HG02840 (cell line): ENCODE data around the gene NUDT7.

ENCODE experiments used
- ATAC-seq: cut with Tn5 transposase; IDR thresholded peaks from one replicate; pipeline ENCODE4 v1.9.1; 2021; ENCODE audit warnings: mild to moderate bottlenecking, moderate library complexity, moderate number of reproducible peaks; ENCODE audit not compliant: unreplicated experiment, low FRiP score

Gene NUDT7

DNA sequence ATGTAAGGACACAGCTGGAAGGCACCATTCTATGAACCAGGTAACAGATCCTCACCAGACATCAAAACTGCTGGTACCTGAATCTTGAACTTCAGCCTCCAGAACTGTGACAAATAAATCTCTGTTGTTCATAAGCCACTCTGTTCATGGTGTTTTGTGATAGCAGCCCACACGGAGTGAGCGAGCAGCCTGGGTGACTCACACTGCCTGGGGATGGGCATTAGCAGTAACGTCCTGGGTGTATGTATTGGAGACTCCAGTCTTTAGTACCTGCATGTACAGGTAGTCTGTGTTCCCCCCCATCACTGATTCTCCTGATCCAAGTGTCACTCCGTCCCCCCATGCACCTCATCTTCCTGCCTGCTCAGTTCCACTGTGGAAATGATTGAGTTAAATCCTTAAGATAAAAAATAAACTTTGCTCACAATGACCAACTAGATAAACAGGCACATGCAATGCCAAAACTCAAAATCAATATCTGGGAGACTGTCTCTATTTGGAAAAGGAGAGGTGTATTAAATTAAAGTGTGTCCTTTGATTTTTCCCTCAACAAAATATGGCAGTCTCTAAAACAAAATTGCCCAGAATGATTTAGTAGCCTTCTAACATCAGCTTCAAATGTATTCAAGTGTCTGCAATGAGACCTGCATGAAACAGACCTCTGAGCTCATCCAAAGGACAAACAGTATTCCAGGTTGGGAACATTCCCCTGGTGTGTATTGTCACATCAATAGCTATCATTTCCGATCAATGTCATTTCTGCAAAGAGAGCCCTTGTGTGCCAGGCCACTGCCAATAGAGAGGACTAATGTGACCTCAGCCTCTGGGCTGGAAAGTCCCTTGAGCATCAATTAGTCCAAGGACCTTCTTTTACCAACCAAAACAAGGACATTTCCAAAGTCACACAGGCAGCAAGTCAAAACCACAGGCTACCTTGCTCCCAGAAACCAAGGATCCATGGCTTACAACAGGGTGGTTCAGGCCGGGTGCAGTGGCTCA lies 53.9 kb downstream of the NUDT7 start:
- ATAC-seq, result no peak

DNA sequence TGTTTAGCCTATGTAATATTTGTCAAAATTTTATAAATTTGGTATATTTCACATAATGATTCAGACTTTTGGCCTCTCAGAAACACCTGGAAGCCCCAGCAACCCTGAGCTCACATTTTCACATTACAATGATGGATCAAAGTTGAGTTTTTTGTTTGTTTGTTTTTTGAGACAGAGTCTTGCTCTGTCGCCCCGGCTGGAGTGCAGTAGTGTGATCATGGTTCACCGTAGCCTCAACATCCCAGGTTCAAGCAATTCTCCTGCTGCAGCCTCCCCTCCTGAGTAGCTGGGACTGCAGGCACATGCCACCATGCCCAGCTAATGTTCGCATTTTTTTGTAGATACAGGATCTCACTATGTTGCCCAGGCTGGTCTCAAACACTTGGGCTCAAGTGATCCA lies 55.4 kb downstream of the NUDT7 start:
- no peak for ATAC-seq

DNA sequence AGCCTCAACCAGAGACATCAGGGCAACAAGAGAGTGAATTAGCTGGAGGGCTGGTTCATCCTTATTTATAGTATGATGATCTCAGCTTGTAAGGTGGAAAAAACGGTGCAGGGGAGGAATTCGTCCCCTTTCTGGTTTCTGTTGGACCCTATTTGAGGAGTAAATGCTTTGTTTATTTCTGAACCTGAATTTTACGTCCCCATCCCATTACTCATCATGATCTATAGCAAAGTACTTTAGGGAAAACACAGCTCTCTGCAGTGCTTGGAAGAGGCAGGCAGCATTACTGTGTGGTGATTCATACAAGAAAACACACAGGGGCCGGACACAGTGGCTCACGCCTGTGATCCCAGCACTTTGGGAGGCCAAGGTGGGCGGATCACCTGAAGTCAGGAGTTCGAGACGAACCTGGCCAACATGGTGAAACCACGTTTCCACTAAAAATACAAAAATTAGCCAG lies 58.1 kb downstream of the NUDT7 start:
- no peak for ATAC-seq

DNA sequence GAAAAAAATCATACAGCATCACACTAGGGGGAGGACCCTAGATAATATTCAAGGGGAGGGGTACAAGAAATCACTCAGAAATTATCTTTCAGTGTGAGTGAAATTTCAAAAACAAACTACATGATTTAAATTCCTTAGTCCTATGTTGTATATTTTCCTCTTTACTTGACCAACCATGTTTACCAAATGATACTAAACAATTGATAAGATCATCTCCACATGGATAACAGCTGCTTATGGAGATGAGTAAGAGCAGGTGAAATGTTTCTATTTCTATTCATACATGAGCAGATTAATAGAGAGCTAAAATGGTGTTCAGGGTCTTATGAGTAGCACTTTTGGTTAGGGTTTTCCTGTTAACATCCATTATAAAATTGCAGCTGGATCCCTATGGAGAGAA lies 58.8 kb downstream of the NUDT7 start:
- ATAC-seq, result no peak

DNA sequence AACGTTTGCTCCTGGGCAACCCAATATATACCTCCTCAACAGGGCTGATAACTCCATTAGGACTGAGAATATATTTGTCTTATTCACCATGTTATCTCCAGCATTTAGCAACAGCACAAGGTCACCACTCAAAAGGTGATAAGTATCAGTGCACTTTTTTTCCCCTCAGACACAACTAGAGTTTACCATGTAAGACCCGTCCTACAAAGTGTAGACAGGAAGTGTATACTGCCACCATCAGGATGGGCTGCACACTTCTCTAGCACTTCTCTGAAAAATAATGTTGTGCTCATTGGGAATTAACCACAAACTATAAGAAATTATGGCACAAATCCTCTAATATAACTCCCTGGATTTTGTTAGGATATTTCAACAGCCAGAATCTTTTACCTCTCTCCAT lies 60.4 kb downstream of the NUDT7 start:
- no peak for ATAC-seq

DNA sequence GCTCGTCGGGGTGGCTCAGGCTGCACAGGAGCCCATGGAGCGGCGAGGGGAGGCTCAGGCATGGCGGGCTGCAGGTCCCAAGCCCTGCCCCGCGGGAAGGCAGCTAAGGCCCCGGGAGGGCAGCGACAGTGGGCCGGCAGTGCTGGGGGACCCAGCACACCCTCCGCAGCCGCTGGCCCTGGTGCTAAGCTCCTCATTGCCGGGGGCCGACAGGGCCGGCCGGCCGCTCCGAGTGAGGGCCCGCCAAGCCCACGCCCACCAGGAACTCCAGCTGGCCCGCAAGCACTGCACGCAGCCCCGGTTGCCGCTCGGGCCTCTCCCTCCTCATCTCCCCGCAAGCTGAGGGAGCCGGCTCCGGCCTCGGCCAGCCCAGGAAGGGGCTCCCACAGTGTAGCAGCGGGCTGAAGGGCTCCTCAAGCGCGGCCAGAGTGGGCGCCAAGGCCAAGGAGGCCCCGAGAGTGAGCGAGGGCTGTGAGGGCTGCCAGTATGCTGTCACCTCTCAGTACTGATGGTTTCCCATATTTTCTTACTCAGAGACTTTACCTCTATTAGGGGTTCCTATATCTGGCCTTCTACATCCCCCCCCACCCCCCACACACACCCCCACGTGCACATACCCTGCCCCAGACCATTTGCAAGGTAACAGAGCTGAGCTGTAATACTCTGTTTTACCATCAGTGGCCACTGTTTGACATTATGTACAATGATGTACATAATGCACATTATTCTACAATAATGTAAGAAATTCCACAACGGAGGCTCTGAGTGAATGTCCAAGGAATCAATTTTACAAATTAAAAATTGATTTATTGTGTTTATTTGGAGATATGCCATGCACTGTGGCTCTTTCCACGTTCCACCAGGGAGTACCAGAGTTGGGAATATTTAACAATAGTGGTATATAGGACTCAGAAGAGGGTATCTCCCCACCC lies 62.4 kb downstream of the NUDT7 start:
- ATAC-seq, result no peak

DNA sequence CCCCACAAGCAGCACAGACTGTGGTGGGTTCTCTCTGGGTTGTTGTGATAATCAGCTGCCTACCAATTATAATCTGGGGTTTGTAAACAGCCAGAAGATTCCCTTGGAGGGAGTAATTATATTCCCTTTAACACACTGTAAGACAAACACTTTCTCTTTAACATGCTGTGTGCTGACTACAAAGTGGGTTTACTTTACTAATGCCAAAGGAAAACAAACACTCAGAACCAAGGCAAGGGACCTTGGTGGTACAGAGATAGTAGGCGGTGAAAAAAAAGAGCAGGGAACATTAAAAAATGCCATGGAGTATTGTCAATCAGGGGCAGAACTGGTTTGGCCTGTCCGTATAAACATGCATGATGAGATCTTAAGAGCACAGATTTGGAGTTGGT lies 63.1 kb downstream of the NUDT7 start:
- no peak for ATAC-seq

DNA sequence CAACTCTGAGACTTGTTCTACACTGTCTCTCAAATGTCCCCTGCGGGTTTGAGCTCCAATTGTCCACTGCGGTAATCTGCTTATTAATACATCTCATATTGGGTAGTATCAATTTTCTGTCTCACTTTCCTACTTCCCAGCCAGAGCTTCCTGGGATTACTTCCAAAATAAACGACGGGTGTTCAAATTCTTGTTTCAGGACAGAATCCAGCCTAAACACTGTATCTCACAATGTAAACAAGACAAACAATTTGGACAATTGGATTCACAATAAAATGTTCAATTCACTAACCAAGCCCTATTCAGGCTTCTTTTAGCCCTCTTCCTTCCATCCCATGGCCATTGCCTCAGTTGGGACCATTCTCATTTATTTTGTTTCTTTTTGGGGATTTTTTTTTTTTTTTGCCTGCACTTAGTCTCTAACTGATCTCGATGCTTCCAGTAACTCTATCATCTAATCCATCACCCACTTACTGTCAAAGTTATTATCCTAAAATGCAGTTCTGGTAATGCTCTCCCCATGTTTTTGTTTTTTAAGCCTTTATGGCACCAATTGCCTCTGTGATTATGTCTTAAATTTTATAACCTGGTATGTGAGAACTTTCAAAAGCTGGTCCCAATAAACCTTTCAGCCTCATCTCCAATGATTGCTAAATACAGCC lies 64.0 kb downstream of the NUDT7 start:
- ATAC-seq, result no peak

DNA sequence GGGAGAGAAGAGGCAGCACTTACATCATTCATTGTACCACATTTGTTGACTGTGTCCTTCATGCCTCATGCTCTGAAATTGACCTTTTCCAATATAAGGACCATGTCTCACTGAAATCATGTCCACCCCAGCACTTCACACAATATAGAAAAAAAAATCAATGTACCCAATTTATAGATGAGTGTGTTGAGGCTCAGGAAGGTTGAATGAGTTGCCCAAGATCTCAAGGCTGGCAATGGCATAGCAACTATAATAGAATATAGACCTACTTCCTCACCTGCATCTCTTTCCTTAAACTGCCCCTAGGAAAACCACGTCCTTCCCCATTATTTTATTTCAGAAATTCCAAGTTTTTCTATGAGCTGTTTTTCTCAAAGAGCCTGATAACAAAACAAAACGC lies 65.1 kb downstream of the NUDT7 start:
- no peak for ATAC-seq

DNA sequence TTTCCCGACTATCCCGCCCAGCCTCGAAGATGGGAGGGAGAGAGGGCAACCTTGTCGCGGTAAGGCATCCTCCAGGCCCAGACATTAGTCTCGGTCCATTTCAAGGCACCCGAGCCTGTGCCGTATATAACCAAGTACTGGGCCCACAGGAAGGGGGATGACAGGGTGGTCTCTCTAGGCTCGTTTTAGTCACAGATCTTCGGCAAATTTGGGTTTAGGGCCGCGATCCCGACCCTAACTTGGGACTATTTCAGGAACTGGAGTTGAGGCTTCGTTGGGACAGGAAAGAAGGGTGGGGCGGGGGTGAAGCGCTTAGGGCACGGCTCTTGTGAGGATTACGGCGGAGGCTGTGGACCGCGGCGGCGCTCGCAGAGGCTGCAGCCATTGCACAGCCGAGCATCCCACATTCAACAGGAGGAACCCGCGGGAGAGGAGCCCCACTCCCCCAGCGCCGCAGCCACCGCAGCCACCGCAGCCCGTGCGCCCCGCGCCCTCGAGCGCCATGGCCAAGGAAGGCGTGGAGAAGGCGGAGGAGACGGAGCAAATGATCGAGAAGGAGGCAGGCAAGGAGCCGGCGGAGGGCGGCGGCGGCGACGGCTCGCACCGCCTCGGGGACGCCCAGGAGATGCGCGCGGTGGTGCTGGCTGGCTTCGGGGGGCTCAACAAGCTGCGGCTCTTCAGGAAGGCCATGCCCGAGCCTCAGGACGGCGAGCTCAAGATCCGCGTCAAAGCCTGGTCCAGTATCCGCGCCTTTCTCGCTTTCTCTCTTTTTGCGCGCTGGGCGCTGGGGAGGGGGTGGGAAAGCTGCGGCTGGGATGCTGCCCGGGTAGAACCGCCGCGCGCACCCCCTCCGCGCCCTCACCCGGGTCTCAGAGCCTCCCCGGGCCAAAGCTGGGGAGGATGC lies 66.1 kb downstream of the NUDT7 start, which contains the start of gene VAT1L:
TSS of gene VAT1L (plus strand) at position 384 of the 904 bp plus-strand sequence. CDS start at position 503, 119 bp downstream.
- ATAC-seq, result no peak

DNA sequence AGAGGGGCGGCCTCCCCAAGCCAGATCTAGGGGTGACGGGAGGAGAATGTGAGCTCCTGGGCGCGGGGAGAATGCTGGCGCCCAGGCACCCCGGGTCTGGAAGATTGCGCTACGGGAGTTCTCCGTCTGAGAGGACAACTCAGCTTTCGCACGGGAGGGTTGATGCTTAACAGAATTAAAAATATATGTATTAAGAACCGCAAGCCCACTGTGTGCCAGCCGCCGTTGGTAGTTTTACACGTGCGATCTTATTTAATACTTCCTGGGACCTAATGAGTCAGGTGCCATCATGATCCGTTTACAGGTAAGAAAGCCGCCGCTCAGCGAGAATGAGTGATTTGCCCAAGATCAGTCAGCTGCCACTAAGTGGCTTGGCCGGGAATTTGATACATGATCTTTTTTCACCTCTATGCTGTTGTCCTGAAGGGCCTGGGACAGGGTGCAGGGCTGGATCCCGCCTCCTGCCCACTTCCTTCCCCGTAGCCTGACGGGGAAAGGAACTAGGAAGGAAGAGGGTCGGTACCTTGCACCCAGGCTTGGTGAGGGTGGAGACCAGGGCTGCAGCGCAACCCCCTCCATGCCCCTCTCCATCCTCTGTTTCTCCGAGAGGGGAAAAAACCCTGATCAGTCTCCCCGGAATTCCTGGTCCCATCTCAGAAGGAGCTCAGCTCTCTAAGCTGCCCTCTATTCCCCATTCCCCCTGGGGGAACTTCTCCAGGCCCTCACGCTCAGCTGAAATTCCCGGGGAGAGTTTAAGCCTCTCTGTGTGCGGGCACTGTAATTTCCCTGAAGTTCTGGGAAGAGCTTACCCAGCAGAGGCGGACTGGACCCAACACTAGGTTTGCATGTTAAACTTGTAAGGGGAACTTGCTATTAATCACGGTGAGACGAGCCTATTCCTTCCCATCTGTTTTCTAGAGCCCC lies 67.0 kb downstream of the NUDT7 start:
- no peak for ATAC-seq

DNA sequence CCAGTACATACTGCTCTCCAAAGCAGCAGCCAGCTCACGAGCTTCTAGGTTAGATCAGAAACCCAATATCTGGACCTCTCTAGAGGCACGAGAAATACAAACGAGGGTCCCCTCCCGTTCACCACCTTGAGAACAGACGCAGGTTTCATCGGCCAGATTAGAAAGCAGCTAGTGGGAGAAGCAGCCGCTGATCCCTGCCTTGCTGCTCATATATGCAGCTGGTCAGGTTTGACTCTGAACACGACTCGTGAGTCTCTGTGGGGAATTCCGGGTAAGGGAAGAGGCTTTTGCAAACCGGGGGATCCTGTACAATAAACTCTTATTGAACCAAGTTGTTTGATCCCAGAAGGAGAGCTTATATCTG lies 67.7 kb downstream of the NUDT7 start:
- ATAC-seq, result no peak

DNA sequence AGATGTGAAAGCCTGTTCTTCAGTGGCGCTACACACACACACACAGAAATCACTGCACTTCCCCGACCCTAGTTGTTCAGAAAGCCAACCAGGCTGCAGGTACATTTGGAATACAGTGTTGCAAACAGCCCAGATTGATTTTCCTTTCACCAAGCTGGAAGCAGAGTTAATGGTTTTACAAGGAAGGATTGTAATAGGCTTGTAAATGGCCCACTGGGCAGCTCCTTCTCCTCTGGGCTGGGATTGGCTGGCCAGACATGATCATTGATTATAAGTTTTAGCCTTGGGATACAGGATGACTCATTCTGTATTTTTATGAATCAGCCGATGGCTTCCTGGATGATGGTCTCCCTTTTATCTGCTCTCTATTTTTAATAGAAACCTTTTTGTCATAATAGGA lies 68.6 kb downstream of the NUDT7 start:
- no peak for ATAC-seq
